BE2C (cell line): ENCODE data around the gene ILKAP. TPM values are rescaled to one million over a fixed set of nuclear protein-coding genes. Genes with fewer than 3 reads are reported as not detected.

Experiments
- DNase-seq: peaks from one replicate; pipeline ENCODE4 v3.0.0-alpha.2; 2020
- H3K27me3 ChIP-seq: fragments of 250-450 bp; sonication (Bioruptor Pico); 2 replicates; pipeline ENCODE4 v1.5.1; 2020; ENCODE audit warnings: mild to moderate bottlenecking
- H3K36me3 ChIP-seq: fragments of 250-450 bp; sonication (Bioruptor Pico); 2 replicates; pipeline ENCODE4 v1.5.1; 2020; ENCODE audit warnings: mild to moderate bottlenecking
- H3K4me1 ChIP-seq: fragments of 250-450 bp; sonication (Bioruptor Pico); 2 replicates; pipeline ENCODE4 v1.5.1; 2020
- H3K4me3 ChIP-seq: 2 replicates; pipeline ENCODE4 v1.5.1; 2011; ENCODE audit warnings: low read depth, low read length
- H3K9me3 ChIP-seq: fragments of 250-450 bp; sonication (Bioruptor Pico); 2 replicates; pipeline ENCODE4 v1.5.1; 2020
- CTCF ChIP-seq: IDR thresholded peaks from 2 replicates; pipeline ENCODE4 v1.5.1; 2012; ENCODE audit warnings: mild to moderate bottlenecking, low read depth, low read length
- polyA plus RNA-seq: library from polyadenylated mRNA; unstranded; fragments of >200 nt; gene quantifications from one replicate; pipeline ENCODE4 v1.2.1, GENCODE V29; 2012; ENCODE audit warnings: low read depth, missing spikeins; ENCODE audit not compliant: insufficient read length, insufficient read depth

The ILKAP gene
- polyA plus RNA-seq = 46.4 TPM

- TF ChIP-seq CTCF = no peak
- peak; percentile 94 for DNase-seq
- no peaks in the 10 kb centered on the region; the same call in 1 of the 2 replicates for H3K36me3 ChIP-seq
- peak within 1 kb of the TSS; percentile 82 for H3K4me3 ChIP-seq
- H3K27me3 ChIP-seq = no peaks in the 10 kb centered on the region
- H3K4me1 ChIP-seq = peaks cover 9% of the 10 kb centered on the region
- H3K9me3 ChIP-seq = 0 out of 2 replicates have a peak, but pooled peaks cover 2% of the 10 kb centered on the region
Observed at GRCh38 chr2:238203094-238203972, at the start of gene ILKAP. Gene ILKAP (minus strand): TSS chr2:238203695. CDS start chr2:238203553, 142 bp downstream.

- Histone ChIP-seq H3K4me1 (peaks cover 7% of the 10 kb centered on the region), H3K4me3 (no peak overlapping the region), H3K27me3 (no peaks in the 10 kb centered on the region), H3K9me3 (no peaks in the 10 kb centered on the region), H3K36me3 (peaks cover 38% of the 10 kb centered on the region)
- no peak for TF ChIP-seq CTCF
- DNase-seq = no peak
Observed at GRCh38 chr2:238252766-238253630, 49.5 kb upstream of the ILKAP start.

- no peak for DNase-seq
- Histone ChIP-seq H3K36me3 (peaks cover 35% of the 10 kb centered on the region), H3K27me3 (no peaks in the 10 kb centered on the region), H3K9me3 (no peaks in the 10 kb centered on the region), H3K4me3 (no peak overlapping the region), H3K4me1 (peaks cover 7% of the 10 kb centered on the region)
- TF ChIP-seq CTCF = no peak
Observed at GRCh38 chr2:238251986-238252385, 48.5 kb upstream of the ILKAP start.

- Histone ChIP-seq H3K27me3 (no peaks in the 10 kb centered on the region), H3K36me3 (peaks cover 32% of the 10 kb centered on the region), H3K9me3 (no peaks in the 10 kb centered on the region), H3K4me3 (no peak overlapping the region), H3K4me1 (peaks cover 5% of the 10 kb centered on the region)
- no peak for TF ChIP-seq CTCF
- no peak for DNase-seq
Observed at GRCh38 chr2:238251331-238251730, 47.8 kb upstream of the ILKAP start.

- no peak for TF ChIP-seq CTCF
- peaks cover under 1% of the 10 kb centered on the region; the same call in 1 of the 2 replicates for H3K4me1 ChIP-seq
- H3K36me3 ChIP-seq = peaks cover 27% of the 10 kb centered on the region
- H3K9me3 ChIP-seq = no peaks in the 10 kb centered on the region
- no peak overlapping the region for H3K4me3 ChIP-seq
- DNase-seq = no peak
- H3K27me3 ChIP-seq = no peaks in the 10 kb centered on the region
Observed at GRCh38 chr2:238250896-238251295, 47.4 kb upstream of the ILKAP start.
